Measurements from ENCODE around the gene RAD18. TPM values are rescaled to one million over a fixed set of nuclear protein-coding genes. Genes with fewer than 3 reads are reported as not detected.

Gene RAD18
- total RNA-seq, 2 experiments from 2014 or later: 30.9 to 31.1 TPM

- no peak for DNase-seq
Observed at GRCh38 chr3:8827641-8828040, 135.6 kb downstream of the RAD18 start.

More at GRCh38 chr3:8827641-8828040, 135.6 kb downstream of the RAD18 start:
- no peak for ATAC-seq (ENCODE audit: low read depth)
- Mint-ChIP-seq H3K4me1 (no peaks in the 10 kb centered on the region), H3K9me3 (no peaks in the 10 kb centered on the region), H3K27me3 (no peaks in the 10 kb centered on the region), H3K36me3 (no peaks in the 10 kb centered on the region), H3K27ac (no peak overlapping the region), H3K4me3 (no peak overlapping the region)
- POLR2A ChIA-PET: no interaction called here

Other genes starting within 250 kb of the RAD18 start
- gene CAV3, start 229.7 kb downstream of the RAD18 start, total RNA-seq: not detected
- under 1 TPM; 0.42 to 0.45 TPM for gene OXTR, start 193.9 kb downstream of the RAD18 start, total RNA-seq

Data from activated naive CD8-positive, alpha-beta T cell treated with anti-CD3 and anti-CD28 coated beads, Interleukin-2, amount 10 ng/mL, durations not matched to agents 7 days and 5 days (primary cell).